H9 (cell line): Measurements from ENCODE around the gene LCP1. TPM values are rescaled to one million over a fixed set of nuclear protein-coding genes. Genes with fewer than 3 reads are reported as not detected.

Source experiments
- DNase-seq: peaks from one replicate; pipeline ENCODE4 v3.0.0-alpha.2; 2017
- H2AFZ ChIP-seq: one replicate; pipeline ENCODE4 v1.6.1; 2013; ENCODE audit warnings: mild to moderate bottlenecking, low read length, control low read depth, moderate library complexity
- H2AK5ac ChIP-seq: 2 replicates; pipeline ENCODE4 v1.6.1; 2013; ENCODE audit warnings: low read length, control low read depth, mixed read lengths; ENCODE audit not compliant: insufficient read length
- H2BK120ac ChIP-seq: one replicate; pipeline ENCODE4 v1.6.1; 2013; ENCODE audit warnings: low read depth, mild to moderate bottlenecking, low read length, control low read depth, inconsistent platforms; ENCODE audit not compliant: poor library complexity, severe bottlenecking
- H2BK12ac ChIP-seq: 2 replicates; pipeline ENCODE4 v1.6.1; 2013; ENCODE audit warnings: low read length, control low read depth, mixed read lengths, low read depth; ENCODE audit not compliant: insufficient read length
- H2BK15ac ChIP-seq: 2 replicates; pipeline ENCODE4 v1.6.1; 2013; ENCODE audit warnings: low read depth, low read length, control low read depth
- H2BK20ac ChIP-seq: one replicate; pipeline ENCODE4 v1.6.1; 2013; ENCODE audit warnings: low read depth, mild to moderate bottlenecking, low read length, control low read depth, inconsistent platforms; ENCODE audit not compliant: poor library complexity, severe bottlenecking
- H2BK5ac ChIP-seq: 2 replicates; pipeline ENCODE4 v1.6.1; 2013; ENCODE audit warnings: low read length, control low read depth, mixed read lengths; ENCODE audit not compliant: insufficient read length
- H3K14ac ChIP-seq: 2 replicates; pipeline ENCODE4 v1.6.1; 2013; ENCODE audit warnings: low read length, control low read depth; ENCODE audit not compliant: insufficient read depth
- H3K18ac ChIP-seq: 2 replicates; pipeline ENCODE4 v1.6.1; 2013; ENCODE audit warnings: low read depth, mild to moderate bottlenecking, mixed read lengths, low read length, control low read depth; ENCODE audit not compliant: insufficient read length
- H3K23ac ChIP-seq: 2 replicates; pipeline ENCODE4 v1.6.1; 2013; ENCODE audit warnings: low read length, control low read depth, mixed read lengths, low read depth; ENCODE audit not compliant: insufficient read length
- H3K23me2 ChIP-seq: 2 replicates; pipeline ENCODE4 v1.6.1; 2013; ENCODE audit warnings: low read depth, mild to moderate bottlenecking, mixed read lengths, low read length, control low read depth; ENCODE audit not compliant: insufficient read length, poor library complexity, severe bottlenecking
- H3K27ac ChIP-seq: 2 replicates; pipeline ENCODE4 v1.5.1; 2013; ENCODE audit warnings: low read length, control low read depth, mixed read lengths, low read depth; ENCODE audit not compliant: insufficient read length
- H3K27me3 ChIP-seq: 2 replicates; pipeline ENCODE4 v1.6.1; 2013; ENCODE audit warnings: low read length, control low read depth, inconsistent platforms; ENCODE audit not compliant: insufficient read depth
- H3K4ac ChIP-seq: 2 replicates; pipeline ENCODE4 v1.6.1; 2013; ENCODE audit warnings: low read depth, mild to moderate bottlenecking, control low read depth, inconsistent platforms, low read length, moderate library complexity
- H3K4me1 ChIP-seq: 2 replicates; pipeline ENCODE4 v1.6.1; 2013; ENCODE audit warnings: low read length, control low read depth, inconsistent platforms; ENCODE audit not compliant: insufficient read depth
- H3K4me2 ChIP-seq: 2 replicates; pipeline ENCODE4 v1.6.1; 2013; ENCODE audit warnings: low read length, control low read depth, mixed read lengths; ENCODE audit not compliant: insufficient read length, insufficient read depth
- H3K56ac ChIP-seq: 2 replicates; pipeline ENCODE4 v1.6.1; 2013; ENCODE audit warnings: low read depth, mild to moderate bottlenecking, mixed read lengths, low read length, control low read depth; ENCODE audit not compliant: insufficient read length
- H3K79me1 ChIP-seq: 2 replicates; pipeline ENCODE4 v1.6.1; 2013; ENCODE audit warnings: low read depth, mild to moderate bottlenecking, moderate library complexity, low read length, control low read depth, inconsistent platforms; ENCODE audit not compliant: insufficient read depth, poor library complexity, severe bottlenecking
- H3K79me2 ChIP-seq: 2 replicates; pipeline ENCODE4 v1.6.1; 2013; ENCODE audit warnings: low read length, control low read depth, inconsistent platforms; ENCODE audit not compliant: insufficient read depth
- H3K9ac ChIP-seq: 2 replicates; pipeline ENCODE4 v1.6.1; 2013; ENCODE audit warnings: low read length, control low read depth, mixed read lengths; ENCODE audit not compliant: insufficient read length; ENCODE audit errors: extremely low read depth
- H3K9me3 ChIP-seq: one replicate; pipeline ENCODE4 v1.6.1; 2013; ENCODE audit warnings: low read depth, low read length, inconsistent platforms; ENCODE audit not compliant: control insufficient read depth
- H3T11ph ChIP-seq: one replicate; pipeline ENCODE4 v1.6.1; 2013; ENCODE audit warnings: mild to moderate bottlenecking, low read length, control low read depth, inconsistent platforms
- H4K20me1 ChIP-seq: one replicate; pipeline ENCODE4 v1.6.1; 2013; ENCODE audit not compliant: control insufficient read depth, insufficient read length, insufficient read depth
- H4K5ac ChIP-seq: 2 replicates; pipeline ENCODE4 v1.6.1; 2013; ENCODE audit warnings: low read depth, mild to moderate bottlenecking, mixed read lengths, low read length, control low read depth; ENCODE audit not compliant: insufficient read length
- H4K8ac ChIP-seq: replicated peaks from 2 replicates; pipeline ENCODE4 v1.6.1; 2013; ENCODE audit warnings: low read length, control low read depth, mixed read lengths, low read depth; ENCODE audit not compliant: insufficient read length
- H4K91ac ChIP-seq: 2 replicates; pipeline ENCODE4 v1.6.1; 2013; ENCODE audit warnings: low read depth, mild to moderate bottlenecking, moderate library complexity, mixed read lengths, low read length, control low read depth; ENCODE audit not compliant: insufficient read length
- H3K27ac Mint-ChIP-seq, 3 experiments: 2 replicates in 2 of 3; 3 replicates in 1 of 3; pipeline ENCODE4 v1.8.0; 2020 to 2021; ENCODE audit warnings: mixed read lengths in 3 of 3, mild to moderate bottlenecking in 1 of 3, moderate library complexity in 1 of 3
- H3K27me3 Mint-ChIP-seq: 2 replicates; pipeline ENCODE4 v1.8.0; 2021; ENCODE audit warnings: low read depth, mild to moderate bottlenecking, moderate library complexity, mixed read lengths
- H3K36me3 Mint-ChIP-seq, 3 experiments: 2 replicates in 2 of 3; 3 replicates in 1 of 3; pipeline ENCODE4 v1.8.0; 2020 to 2021; ENCODE audit warnings: low read depth in 3 of 3, mixed read lengths in 3 of 3; ENCODE audit not compliant: insufficient read depth in 1 of 3
- H3K4me1 Mint-ChIP-seq, 2 experiments: 2 replicates each; pipeline ENCODE4 v1.8.0; 2020; ENCODE audit warnings: mixed read lengths in 2 of 2
- H3K4me3 Mint-ChIP-seq, 2 experiments: 2 replicates in 1 of 2; 3 replicates in 1 of 2; pipeline ENCODE4 v1.8.0; 2020 to 2021; ENCODE audit warnings: mild to moderate bottlenecking in 2 of 2, mixed read lengths in 2 of 2, moderate library complexity in 1 of 2
- H3K9me3 Mint-ChIP-seq, 2 experiments: 2 replicates in 1 of 2; 3 replicates in 1 of 2; pipeline ENCODE4 v1.8.0; 2020; ENCODE audit warnings: mild to moderate bottlenecking in 2 of 2, mixed read lengths in 2 of 2, moderate library complexity in 1 of 2
- WGBS: extraction: QIAGEN DNeasy Blood & Tissue Kit; methylation state at CpG from one replicate; pipeline ENCODE4 v1.1.7; 2013; ENCODE audit warnings: missing lambda C conversion rate, low lambda C conversion rate, mixed read lengths; ENCODE audit not compliant: insufficient read length; ENCODE audit errors: extremely low coverage; 5-methylcytosine and 5-hydroxymethylcytosine counted together
- total RNA-seq: library from RNA; stranded (reverse); gene quantifications from 2 replicates; pipeline ENCODE4 v1.2.1, GENCODE V29; 2021
- TF ChIP-seq, protein P1 (sequence below): fragments of 200-600 bp; sonication (generic); conservative IDR thresholded peaks from 3 replicates; pipeline ENCODE4 v1.8.0; 2021; ENCODE audit warnings: antibody characterized with exemption, mild to moderate bottlenecking

The LCP1 gene
- total RNA-seq, 1 experiment from 2014 or later: 0.81 TPM

- Histone ChIP-seq H3K18ac (no peak overlapping the region), H3T11ph (no peak overlapping the region), H2AK5ac (no peak overlapping the region), H3K4ac (no peak overlapping the region), H3K9me3 (no peaks in the 10 kb centered on the region), H2BK120ac (no peak overlapping the region), H4K8ac (no peak overlapping the region), H3K27ac (no peak overlapping the region), H3K56ac (no peak overlapping the region), H4K5ac (no peak overlapping the region), H2BK15ac (no peak overlapping the region), H2AFZ (no peak overlapping the region), H3K9ac (no peak overlapping the region), H4K20me1 (no peaks in the 10 kb centered on the region), H3K79me1 (no peaks in the 10 kb centered on the region), H3K23me2 (no peaks in the 10 kb centered on the region), H3K79me2 (no peaks in the 10 kb centered on the region), H2BK5ac (no peak overlapping the region), H3K23ac (no peak overlapping the region), H2BK20ac (no peak overlapping the region), H2BK12ac (no peak overlapping the region), H3K4me2 (no peak overlapping the region), H3K14ac (no peak overlapping the region), H4K91ac (no peak overlapping the region), H3K4me1 (no peaks in the 10 kb centered on the region; the same call in 1 of the 2 replicates), H3K27me3 (no peaks in the 10 kb centered on the region)
- no CpG with 5 or more reads among the region's 4 CpGs for WGBS
- peaks cover 1% of the 10 kb centered on the region; the same call in 1 of the 2 replicates for H3K27me3 Mint-ChIP-seq
- TF ChIP-seq, protein P1, sequence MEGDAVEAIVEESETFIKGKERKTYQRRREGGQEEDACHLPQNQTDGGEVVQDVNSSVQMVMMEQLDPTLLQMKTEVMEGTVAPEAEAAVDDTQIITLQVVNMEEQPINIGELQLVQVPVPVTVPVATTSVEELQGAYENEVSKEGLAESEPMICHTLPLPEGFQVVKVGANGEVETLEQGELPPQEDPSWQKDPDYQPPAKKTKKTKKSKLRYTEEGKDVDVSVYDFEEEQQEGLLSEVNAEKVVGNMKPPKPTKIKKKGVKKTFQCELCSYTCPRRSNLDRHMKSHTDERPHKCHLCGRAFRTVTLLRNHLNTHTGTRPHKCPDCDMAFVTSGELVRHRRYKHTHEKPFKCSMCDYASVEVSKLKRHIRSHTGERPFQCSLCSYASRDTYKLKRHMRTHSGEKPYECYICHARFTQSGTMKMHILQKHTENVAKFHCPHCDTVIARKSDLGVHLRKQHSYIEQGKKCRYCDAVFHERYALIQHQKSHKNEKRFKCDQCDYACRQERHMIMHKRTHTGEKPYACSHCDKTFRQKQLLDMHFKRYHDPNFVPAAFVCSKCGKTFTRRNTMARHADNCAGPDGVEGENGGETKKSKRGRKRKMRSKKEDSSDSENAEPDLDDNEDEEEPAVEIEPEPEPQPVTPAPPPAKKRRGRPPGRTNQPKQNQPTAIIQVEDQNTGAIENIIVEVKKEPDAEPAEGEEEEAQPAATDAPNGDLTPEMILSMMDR: no peak
- no peaks in the 10 kb centered on the region for H3K36me3 Mint-ChIP-seq
- H3K27ac Mint-ChIP-seq: no peak overlapping the region
- H3K4me3 Mint-ChIP-seq: no peak overlapping the region
- no peak for DNase-seq
- peaks cover 3 to 4% of the 10 kb centered on the region in 2 experiments; a peak in 1 of 4 replicates for H3K4me1 Mint-ChIP-seq
- no peaks in the 10 kb centered on the region for H3K9me3 Mint-ChIP-seq
These were observed 84.3 kb downstream of the LCP1 start for GRCh38 chr13:46097663-46098062.
